DND-41 (cell line): ENCODE data around the gene TNXB.

Experiments used
- ATAC-seq: fragments of 200-7000 bp; cut with Tn5 transposase; 3 replicates; pipeline ENCODE4 v1.9.1; 2021; ENCODE audit warnings: low read depth; ENCODE audit not compliant: insufficient read depth
- DNase-seq: peaks from one replicate; pipeline ENCODE4 v3.0.0-alpha.2; 2020
- H2AFZ ChIP-seq: 2 replicates; pipeline ENCODE4 v1.6.0; 2012; ENCODE audit warnings: low read depth, low read length
- H3K27ac ChIP-seq: 2 replicates; pipeline ENCODE4 v1.5.1; 2012; ENCODE audit warnings: low read length, inconsistent platforms
- H3K27me3 ChIP-seq: fragments of 200-600 bp; sonication (generic); 2 replicates; pipeline ENCODE4 v1.6.0; 2012; ENCODE audit warnings: low read length, mild to moderate bottlenecking, inconsistent platforms; ENCODE audit not compliant: insufficient read depth, poor library complexity
- H3K36me3 ChIP-seq: 2 replicates; pipeline ENCODE4 v1.5.1; 2012; ENCODE audit warnings: low read length, inconsistent platforms; ENCODE audit not compliant: insufficient read depth
- H3K4me1 ChIP-seq: 2 replicates; pipeline ENCODE4 v1.5.1; 2012; ENCODE audit warnings: mild to moderate bottlenecking, low read length; ENCODE audit not compliant: insufficient read depth
- H3K4me2 ChIP-seq: 2 replicates; pipeline ENCODE4 v1.6.0; 2012; ENCODE audit warnings: mild to moderate bottlenecking, moderate library complexity, low read length, inconsistent platforms; ENCODE audit not compliant: insufficient read depth
- H3K4me3 ChIP-seq, 2 experiments: fragments of 200-600 bp in 1 of 2; shearing (Covaris generic) in 1 of 2; 2 replicates each; pipeline ENCODE4 v1.5.1; 2012 to 2016; ENCODE audit warnings: inconsistent platforms in 2 of 2, low read length in 2 of 2, mild to moderate bottlenecking in 2 of 2, low read depth in 1 of 2, moderate library complexity in 1 of 2
- H3K79me2 ChIP-seq: 2 replicates; pipeline ENCODE4 v1.6.0; 2012; ENCODE audit warnings: low read length, inconsistent platforms; ENCODE audit not compliant: insufficient read depth
- H3K9ac ChIP-seq: 2 replicates; pipeline ENCODE4 v1.6.0; 2012; ENCODE audit warnings: low read depth, mild to moderate bottlenecking, inconsistent platforms, low read length, moderate library complexity
- H3K9me3 ChIP-seq: 2 replicates; pipeline ENCODE4 v1.5.1; 2012; ENCODE audit warnings: low read length, moderate library complexity, mild to moderate bottlenecking, inconsistent platforms; ENCODE audit not compliant: insufficient read depth, severe bottlenecking
- H4K20me1 ChIP-seq: 2 replicates; pipeline ENCODE4 v1.6.0; 2012; ENCODE audit warnings: low read length; ENCODE audit not compliant: insufficient read depth
- EZH2 ChIP-seq: IDR thresholded peaks from 3 replicates; pipeline ENCODE4 v1.6.1; 2012; ENCODE audit warnings: borderline replicate concordance, low read depth, mild to moderate bottlenecking, moderate library complexity, low read length, inconsistent platforms; ENCODE audit not compliant: severe bottlenecking
- TF ChIP-seq, protein P1 (sequence below): IDR thresholded peaks from 2 replicates; pipeline ENCODE4 v1.5.1; 2012; ENCODE audit warnings: borderline replicate concordance, low read length, moderate library complexity, mild to moderate bottlenecking; ENCODE audit not compliant: poor library complexity, severe bottlenecking; ENCODE audit errors: extremely low read depth

TNXB gene

DNA sequence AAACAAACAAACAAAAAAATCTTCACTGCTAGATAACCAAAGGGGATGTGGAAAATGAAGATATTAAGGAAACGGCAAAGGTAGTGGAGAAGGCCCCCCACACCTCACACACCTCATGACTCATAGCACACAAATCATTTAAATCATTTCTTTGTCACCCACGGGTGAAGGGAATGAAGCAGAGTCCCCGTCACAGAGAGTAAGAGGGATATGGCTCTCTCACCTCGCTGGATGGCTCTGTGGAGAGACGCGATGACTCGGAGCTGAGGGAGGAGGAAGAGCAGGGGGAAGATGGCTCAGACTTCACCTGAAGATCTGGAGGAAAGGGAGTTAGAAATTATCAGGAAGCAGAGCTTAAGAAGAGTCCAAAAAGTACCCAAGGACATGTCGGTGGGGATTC lies 17.7 kb upstream of the TNXB start:
- TF ChIP-seq, protein P1, sequence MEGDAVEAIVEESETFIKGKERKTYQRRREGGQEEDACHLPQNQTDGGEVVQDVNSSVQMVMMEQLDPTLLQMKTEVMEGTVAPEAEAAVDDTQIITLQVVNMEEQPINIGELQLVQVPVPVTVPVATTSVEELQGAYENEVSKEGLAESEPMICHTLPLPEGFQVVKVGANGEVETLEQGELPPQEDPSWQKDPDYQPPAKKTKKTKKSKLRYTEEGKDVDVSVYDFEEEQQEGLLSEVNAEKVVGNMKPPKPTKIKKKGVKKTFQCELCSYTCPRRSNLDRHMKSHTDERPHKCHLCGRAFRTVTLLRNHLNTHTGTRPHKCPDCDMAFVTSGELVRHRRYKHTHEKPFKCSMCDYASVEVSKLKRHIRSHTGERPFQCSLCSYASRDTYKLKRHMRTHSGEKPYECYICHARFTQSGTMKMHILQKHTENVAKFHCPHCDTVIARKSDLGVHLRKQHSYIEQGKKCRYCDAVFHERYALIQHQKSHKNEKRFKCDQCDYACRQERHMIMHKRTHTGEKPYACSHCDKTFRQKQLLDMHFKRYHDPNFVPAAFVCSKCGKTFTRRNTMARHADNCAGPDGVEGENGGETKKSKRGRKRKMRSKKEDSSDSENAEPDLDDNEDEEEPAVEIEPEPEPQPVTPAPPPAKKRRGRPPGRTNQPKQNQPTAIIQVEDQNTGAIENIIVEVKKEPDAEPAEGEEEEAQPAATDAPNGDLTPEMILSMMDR: no peak
- TF ChIP-seq EZH2: no peak
- peaks cover 48% of the 10 kb centered on the region for H3K36me3 ChIP-seq
- H3K9me3 ChIP-seq: no peaks in the 10 kb centered on the region
- H3K4me2 ChIP-seq: peak overlapping the region; percentile 78
- H4K20me1 ChIP-seq: no peaks in the 10 kb centered on the region
- no peaks in the 10 kb centered on the region for H3K27me3 ChIP-seq
- peaks cover 40% of the 10 kb centered on the region for H3K4me1 ChIP-seq
- H3K9ac ChIP-seq: peak overlapping the region; percentile 89
- H3K79me2 ChIP-seq: peaks cover 42% of the 10 kb centered on the region
- no peak for ATAC-seq
- H3K27ac ChIP-seq: peak overlapping the region; percentile 36; the same call in 1 of the 2 replicates
- no peak for DNase-seq
- H3K4me3 ChIP-seq: peak overlapping the region; percentile 82 to 91; a peak in 3 of 4 replicates
- H2AFZ ChIP-seq: no peak overlapping the region

DNA sequence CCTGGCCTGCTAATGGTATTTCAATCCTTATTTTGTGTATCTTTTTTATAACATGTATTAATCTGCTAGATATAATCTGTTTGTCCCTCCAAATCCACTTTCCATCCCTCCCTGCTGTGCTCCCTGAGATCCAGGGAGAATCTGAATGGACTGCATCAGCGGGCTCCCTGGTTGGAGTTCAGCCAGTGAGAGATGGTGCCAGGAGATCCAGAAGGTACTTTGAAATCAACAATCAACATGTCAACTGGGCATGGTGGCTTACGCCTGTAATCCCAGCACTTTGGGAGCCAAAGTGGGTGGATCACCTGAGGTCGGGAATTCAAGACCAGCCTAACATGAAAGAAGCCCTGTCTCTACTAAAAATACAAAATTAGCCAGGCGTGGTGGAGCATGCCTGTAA lies 14.5 kb upstream of the TNXB start:
- DNase-seq (no peak), ATAC-seq (no peak)
- no peak overlapping the region for H2AFZ ChIP-seq
- H3K79me2 ChIP-seq: peaks cover 30% of the 10 kb centered on the region
- H3K27me3 ChIP-seq: no peaks in the 10 kb centered on the region
- no peaks in the 10 kb centered on the region for H4K20me1 ChIP-seq
- no peaks in the 10 kb centered on the region for H3K9me3 ChIP-seq
- no peak overlapping the region for H3K27ac ChIP-seq
- peaks cover 23% of the 10 kb centered on the region for H3K4me1 ChIP-seq
- peaks cover 71% of the 10 kb centered on the region for H3K36me3 ChIP-seq
- no peak overlapping the region for H3K9ac ChIP-seq
- no peak for TF ChIP-seq EZH2
- TF ChIP-seq, protein P1: no peak
- H3K4me3 ChIP-seq: no peak overlapping the region
- no peak overlapping the region for H3K4me2 ChIP-seq

DNA sequence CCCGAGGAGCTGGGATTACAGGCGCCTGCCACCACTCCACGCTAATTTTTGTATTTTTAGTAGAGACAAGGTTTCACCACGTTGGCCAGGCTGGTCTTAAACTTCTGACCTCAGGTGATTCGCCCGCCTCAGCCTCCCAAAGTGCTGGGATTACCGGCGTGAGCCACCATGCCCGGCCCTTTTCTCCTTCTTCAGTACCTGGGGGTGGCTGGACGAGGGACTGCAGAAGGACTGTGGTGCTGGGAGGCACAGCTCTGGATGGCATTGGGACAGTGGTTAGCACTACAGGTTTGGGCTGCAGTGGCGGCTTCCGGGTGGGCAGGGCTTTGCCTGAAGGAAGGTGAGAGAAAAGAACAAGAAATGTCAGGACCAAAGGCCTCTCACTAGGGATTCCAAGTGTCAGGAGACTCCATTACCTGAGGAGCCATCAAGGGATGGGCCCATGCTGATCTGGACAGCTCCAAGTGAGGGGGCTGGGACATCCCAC lies 11.5 kb upstream of the TNXB start:
- no peak overlapping the region for H3K9ac ChIP-seq
- ATAC-seq (no peak), DNase-seq (no peak)
- H3K27me3 ChIP-seq: no peaks in the 10 kb centered on the region
- peaks cover 2% of the 10 kb centered on the region; the same call in 1 of the 2 replicates for H3K79me2 ChIP-seq
- TF ChIP-seq EZH2: no peak
- TF ChIP-seq, protein P1: no peak
- H4K20me1 ChIP-seq: 0 out of 2 replicates have a peak, but pooled peaks cover 2% of the 10 kb centered on the region
- no peaks in the 10 kb centered on the region for H3K9me3 ChIP-seq
- H3K4me3 ChIP-seq: no peak overlapping the region
- H2AFZ ChIP-seq: no peak overlapping the region
- no peak overlapping the region for H3K27ac ChIP-seq
- H3K4me2 ChIP-seq: no peak overlapping the region
- H3K36me3 ChIP-seq: peaks cover 83% of the 10 kb centered on the region
- H3K4me1 ChIP-seq: no peaks in the 10 kb centered on the region
